ENCODE data around the gene ZP1.
"Not testable (repeated sequence)": the region's sequence is repeated elsewhere in the genome, so short reads cannot be mapped to it uniquely, and the experiment has no call there.

ZP1 gene

DNA sequence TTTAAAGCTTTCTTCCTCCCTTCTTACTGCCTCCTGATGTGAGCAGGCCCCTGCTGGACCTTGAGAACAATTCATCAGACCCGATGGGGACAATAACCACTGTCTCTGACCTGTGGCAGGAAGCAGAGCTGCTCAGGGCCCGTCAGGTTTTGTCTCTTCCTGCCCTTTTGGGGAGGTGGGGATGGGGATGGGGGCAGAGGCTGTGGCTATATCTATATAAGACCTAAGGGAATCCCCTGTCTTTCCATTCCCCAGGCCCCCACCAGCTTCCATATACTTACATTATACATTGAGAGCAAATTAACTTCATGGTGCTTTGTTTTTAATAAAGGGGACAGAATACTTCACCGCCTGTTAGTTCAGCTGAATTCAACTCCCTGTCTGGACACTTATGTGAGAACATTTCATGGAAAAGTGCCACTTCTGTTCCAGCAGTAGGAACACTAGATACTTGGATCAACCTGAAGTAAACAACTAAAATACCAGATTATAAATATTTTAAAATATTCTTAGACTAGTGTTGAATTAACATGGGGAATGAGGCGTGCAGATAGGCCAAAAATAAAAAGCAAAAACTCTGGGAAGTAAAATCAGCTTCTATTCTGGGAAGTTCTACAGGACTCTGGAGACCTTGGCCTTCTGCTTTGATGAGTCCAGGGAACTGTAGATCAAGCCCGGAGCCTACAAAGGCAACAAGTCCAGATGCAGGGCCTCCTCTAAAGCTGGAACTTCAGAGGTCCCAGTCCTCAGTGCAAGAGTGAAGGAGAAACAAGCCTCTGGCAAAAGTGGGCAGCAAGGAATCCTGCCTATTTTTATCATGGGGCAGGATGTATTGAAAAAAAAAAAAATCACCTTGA is 11.1 kb downstream of the ZP1 start:
- no peak for DNase-seq

DNA sequence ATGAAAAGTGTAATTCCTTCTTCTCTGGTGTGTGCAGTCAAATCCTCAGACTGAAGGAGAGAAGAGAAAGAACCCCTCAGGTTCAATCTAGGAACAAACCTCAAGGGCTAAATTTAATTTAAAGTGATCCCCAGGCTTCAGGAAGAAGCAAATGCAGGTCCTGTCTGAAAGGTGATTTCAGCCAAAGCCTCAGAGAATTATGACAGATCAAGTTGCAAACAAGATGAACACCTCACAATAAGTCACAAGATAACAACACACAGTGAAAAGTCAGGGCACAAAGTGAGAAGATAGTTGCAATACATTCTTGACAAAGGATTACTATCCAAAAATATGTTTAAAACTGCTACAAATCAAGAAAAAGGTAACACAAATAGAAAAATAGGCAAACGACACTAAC is 11.8 kb downstream of the ZP1 start:
- no peak for DNase-seq

DNA sequence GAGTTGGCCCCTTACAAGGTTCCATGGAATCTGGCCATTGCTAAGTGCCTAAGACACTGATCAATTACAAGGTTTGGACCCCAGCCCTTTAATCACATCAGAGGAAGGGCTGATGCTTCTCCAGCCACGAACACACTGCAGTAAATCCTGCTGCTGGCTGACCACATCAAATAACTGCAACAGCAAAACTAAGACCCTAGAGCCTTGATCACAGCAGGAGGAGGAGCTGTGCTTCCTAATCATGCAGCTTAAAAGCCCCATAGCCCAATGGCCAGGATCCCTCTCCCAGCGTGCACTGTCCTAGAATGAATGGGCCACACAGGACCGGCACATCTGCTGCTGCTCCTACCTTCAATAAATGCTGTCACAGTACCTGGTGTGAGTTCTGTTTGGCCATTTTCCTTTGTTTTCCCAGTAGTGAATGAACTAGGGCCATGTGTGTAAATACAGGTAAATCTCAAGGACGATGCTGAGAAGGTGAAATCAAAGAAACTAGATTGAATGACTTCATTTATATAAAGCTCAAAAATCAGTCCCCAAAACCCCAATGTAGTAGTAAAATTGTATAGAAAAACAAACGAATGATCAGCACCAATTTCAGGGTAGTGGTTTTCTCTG is 12.7 kb downstream of the ZP1 start:
- DNase-seq: peak; percentile 2 to 4

DNA sequence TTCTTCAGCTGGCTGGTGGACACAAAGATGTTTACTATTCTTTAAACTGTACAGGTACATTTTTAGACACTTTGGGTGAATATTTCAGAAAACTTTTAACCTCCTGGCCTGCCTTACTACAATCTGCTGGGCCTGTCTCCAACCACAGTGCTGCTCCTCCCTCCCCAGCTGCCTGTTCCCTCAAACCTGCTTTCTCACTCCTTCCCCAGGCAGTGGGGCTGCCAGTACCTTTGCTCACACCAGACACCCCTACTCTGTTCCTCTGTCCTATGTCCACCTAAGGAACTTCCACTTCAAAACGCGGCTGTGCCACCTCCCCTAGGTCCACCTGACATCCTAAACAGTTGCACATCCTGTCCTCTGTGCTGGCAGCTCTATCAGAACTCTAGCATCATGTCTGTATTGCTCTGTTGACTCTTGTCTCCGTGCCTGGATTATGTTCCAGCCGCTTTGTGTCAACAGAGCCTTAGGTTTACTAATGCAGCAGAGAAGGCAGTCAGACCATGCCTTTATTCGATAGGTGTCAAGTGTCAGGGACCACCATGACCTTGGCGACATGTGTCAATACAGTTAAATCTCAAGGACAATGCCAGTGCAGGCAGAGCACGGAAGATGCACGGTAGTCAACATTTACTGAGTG is 13.4 kb downstream of the ZP1 start:
- DNase-seq: no peak

DNA sequence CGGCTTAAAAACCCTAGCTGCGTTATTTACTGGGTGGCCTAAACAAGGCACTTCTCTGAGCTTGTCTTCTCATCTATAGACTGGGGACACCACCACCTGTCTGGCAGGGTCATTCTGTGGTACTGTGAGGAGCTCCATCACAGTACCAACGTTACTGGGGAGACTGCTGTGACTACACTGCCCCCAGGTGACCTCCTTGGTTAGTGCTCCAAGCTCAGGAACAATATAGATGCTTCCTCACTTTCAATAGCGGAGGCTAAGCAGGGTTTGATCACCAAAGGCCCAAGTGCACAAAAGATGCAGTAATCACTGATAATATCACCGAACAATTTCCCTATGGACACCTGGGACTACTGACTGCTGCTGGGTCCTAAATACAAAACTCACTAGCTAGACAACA is 20.2 kb downstream of the ZP1 start:
- DNase-seq: peak; percentile 31 to 55

DNA sequence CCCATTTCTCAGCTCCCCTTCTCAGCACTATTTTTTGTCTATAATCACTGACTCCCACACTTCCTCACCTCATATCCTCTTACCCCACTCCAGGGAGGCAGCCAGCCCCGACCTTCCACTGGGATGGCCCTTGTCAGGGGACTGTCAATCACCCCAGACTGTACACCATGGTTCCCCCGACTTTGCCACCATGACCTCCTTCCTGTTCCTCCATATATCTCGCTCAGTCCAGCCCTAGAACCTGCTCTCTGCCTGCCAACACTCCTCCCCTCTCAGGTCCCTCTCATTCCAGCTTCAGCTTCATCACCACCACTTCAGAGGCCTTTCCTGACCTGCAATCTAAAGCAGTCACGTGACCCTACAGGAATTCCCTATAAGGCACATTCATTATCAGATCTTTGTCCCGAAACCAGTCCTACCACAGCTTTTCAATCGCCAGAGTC is 22.5 kb downstream of the ZP1 start:
- DNase-seq: peak in 1 of 2 experiments; percentile 18

DNA sequence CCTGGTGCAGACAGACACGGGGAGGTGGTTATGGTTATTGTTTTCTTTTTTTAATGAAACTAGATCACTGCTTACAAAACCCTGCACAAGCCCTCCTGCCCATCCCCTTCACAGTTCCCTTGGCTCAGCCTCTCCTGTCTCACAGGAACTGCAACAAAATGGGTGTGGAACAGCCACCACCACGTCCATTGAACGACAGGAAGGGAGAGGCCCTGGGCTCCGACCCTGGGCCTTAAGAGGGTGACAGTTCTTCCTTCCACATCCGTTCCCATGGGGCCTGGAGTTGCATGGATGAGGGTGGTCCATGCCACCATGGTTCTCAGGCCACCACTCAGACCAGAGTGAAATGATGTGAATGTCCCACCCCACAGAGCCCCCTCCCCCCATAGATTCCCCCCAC is 23.4 kb downstream of the ZP1 start:
- DNase-seq: peak; percentile 3 to 11

DNA sequence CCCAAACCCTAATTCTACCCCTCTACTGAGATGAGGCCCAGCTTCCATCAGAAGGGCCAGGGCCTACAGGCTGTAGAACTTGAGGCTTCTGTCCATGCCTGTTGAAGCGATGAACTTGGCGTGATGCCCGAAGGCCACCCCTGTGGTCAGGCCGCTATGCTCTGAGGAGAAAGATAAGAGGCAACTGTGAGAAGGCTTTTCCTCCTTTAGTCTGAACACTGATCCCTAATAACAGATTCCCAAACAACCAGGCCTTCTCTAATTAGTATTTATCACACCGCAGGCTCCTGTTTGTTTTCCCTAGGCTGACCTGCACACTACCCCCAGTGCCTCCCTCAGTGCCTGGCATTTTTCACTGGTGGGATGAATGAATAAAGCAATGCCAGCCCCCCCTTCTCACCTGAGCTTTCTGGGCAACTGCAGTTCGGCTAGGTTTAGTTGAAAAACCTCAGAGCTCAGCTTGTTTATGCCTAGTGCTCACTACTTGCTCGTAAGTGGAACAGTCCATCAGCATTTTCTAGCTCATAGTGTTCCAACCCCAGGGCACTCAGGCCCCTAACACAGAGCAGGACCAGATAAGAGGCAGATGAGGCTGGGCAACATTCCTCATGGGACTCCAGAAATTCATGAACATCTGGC is 23.9 kb downstream of the ZP1 start:
- DNase-seq: peak; percentile 7 to 14

DNA sequence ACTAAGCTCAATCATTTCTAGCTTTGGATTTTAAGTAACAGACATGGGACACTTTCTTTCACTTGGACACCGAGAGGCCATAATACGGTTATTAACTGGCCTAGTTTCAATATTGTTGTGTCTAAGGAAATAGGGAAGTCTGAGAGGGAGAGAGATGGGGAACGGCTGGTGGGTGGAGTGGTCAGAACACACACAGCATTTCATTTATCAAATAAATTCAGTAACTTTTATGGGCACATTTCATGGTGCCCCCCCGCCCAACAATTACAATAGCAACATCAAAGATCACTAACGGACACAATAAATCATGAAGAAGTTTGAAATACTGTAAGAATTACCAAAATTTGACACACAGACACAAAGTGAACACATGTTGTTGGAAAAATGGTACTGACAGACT is 28.3 kb downstream of the ZP1 start:
- DNase-seq: no peak

DNA sequence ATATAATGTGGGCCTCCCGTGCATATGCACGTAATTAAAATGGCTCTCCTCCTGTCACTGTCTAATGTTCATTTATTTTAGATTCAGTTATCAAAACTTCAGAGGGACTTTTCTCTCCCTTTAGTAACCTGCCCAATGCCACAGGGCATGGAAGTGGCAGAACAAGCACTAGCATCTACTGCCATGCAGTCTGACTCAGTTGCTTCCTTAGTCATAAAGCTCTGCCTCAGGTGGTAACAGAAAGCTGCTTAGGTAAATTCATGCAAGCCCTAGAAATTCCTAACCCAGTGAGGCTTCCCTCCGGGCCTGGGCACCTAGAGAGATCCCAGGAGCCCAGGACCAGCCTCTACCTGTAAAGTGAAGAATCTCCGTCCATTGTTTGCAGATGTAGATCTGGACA is 30.2 kb downstream of the ZP1 start:
- no peak for DNase-seq

DNA sequence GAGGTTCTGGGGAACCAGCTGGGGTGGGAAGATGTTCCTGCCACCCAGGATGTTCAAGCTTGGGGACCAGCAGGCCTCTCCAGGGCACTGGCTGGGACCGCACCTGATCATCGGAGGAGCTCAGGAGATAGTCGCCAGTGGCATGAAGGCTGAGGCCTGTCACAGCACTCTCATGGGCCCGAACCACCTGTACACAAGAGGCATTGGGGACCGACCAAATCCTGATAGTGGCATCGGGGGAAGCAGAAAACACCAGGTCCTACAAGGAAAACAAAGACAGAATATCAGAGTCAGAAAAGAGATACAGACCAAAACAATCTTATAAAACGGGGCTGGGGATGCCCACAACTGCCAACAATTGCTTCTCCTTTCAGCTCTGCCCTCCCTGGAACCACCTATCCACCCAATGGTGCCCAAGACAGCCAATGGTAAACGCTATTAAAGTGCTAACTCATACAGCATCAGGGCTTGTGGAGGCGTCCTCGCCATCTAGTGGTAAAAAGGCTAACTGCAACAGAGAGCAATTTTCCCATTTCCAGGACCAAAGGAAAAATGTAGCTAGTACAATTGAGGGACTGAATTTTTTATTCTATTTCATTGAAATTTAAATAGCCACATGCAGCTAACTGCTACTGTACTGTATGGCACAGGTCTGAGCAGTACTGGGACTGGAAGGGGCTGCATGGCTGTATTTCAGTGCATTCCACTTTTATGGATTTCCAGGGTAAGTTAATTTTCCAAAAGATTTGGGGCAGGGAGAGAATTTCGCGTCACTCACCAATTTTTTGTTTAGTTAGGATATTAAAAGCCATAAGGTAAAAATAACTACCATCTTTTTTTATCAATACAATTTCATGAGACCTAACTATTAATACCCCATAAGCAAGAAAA is 31.9 kb downstream of the ZP1 start:
- DNase-seq: peak in 1 of 2 experiments; percentile 36

DNA sequence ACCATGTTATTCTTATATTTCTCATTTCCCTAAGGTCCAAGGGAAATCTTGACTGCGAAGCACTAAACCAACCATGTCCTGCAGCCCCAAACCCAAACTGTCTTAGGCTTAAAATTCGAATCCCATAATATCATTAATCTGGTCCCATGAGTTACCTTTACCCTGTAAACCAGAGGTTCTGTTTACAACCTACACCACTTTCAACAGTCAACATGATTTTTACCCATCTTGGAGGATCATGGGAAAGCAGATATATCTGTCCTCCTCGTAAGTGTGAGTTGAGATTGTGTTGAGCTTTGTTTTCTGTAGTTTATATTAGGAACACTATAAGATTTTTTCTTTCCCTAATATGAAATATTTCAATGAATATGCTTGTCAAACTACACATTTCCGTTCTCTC is 32.6 kb downstream of the ZP1 start:
- no peak for DNase-seq

DNA sequence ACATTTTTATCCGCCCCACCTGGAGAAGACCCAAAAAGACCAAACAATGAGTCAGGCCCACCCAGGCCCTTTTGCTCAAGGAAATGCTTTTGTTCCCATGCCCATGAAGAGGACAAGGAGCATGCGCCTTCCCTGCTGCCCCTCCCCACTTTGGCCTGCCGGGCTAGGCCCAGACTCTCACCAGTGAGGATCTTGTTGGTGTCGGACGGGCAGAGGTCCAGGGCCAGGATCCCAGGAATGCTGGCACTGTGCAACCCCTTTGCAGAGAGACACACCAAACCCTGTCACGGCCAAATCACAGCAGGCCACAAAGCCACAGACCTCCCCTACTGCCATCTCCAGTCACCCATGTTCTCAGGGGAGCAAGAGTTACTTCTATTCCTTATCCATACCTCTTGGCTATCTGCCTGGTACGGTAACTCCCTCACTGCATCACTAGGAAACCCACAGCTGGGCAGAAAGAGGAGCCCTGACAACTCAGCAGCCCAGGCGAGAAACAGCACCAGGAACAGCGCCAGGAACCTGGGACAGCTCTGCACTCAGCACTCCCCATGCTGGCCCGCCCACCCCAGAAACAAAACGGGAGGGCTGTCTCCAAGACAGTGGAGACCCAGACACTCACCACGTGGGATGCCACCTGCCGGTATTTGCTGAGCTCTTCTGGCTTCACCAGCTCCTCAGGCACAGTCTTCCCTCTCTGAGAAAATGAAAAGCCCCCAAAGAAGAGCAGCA is 33.5 kb downstream of the ZP1 start:
- peak in 1 of 2 experiments; percentile 14 for DNase-seq

DNA sequence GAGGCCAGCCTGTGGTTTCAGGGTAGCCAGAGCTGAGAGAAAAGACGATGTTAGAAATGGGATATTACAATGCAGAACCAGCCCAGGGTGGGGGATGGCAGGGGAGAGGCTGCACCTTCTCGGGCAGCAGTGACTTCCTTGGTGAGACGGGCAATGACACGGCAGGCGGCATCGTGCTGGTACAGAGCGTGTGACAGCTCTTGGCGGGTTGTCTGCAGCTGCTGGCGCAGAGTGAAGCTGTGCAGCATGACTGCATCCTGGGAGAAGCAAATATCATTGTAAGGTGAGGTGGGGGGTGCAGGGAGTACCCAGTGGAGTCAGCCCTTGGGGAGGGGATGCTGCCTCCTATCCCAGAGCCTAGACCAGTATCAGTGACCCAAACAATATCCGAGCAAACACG is 35.3 kb downstream of the ZP1 start:
- DNase-seq: peak in 1 of 2 experiments; percentile 9

DNA sequence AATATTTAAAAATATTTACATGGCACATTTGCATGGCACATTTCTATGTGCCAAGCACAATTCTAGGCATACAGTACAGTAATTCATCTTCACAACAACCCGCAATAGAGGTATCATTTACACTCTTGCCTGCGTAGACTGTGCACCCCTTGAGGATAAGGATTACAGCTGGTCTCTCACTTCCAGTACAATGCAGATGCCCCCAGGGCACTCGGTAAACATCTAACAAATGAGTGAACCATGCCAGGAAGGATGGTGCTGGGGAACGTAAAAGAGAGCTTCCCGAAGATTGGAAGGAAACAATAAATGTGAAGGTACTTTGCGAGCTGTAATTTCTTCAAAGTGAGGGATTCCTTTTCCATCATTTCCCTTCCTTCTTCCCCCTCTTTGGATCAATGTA is 37.7 kb downstream of the ZP1 start:
- DNase-seq: no peak

DNA sequence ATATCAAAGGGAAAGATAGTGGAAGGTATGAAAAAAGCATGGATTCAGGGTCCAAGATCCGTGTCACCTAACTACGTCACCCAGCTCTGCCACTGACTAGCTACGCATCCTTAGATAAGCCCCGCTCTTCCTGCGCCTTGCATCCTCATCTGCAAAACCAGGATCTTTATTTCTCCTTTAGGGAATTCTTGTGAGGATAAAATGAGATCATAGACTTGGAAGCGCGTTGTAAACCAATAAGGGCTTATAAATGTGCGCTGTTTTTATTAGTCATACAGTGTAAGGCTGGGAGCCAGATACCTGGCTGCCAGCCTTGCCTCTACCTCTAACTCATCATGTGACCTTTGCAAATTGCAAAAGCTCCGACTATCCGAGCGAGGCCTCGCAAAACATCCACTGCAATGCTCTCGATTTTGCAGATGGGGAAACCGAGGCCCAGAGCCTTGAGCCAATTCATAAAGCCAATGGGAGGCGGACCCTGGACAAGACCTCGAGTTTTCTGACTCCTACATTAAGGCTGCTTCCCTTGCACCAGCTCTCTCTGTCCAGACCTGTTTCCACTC is 38.3 kb downstream of the ZP1 start:
- DNase-seq: peak in 1 of 2 experiments; percentile 34

DNA sequence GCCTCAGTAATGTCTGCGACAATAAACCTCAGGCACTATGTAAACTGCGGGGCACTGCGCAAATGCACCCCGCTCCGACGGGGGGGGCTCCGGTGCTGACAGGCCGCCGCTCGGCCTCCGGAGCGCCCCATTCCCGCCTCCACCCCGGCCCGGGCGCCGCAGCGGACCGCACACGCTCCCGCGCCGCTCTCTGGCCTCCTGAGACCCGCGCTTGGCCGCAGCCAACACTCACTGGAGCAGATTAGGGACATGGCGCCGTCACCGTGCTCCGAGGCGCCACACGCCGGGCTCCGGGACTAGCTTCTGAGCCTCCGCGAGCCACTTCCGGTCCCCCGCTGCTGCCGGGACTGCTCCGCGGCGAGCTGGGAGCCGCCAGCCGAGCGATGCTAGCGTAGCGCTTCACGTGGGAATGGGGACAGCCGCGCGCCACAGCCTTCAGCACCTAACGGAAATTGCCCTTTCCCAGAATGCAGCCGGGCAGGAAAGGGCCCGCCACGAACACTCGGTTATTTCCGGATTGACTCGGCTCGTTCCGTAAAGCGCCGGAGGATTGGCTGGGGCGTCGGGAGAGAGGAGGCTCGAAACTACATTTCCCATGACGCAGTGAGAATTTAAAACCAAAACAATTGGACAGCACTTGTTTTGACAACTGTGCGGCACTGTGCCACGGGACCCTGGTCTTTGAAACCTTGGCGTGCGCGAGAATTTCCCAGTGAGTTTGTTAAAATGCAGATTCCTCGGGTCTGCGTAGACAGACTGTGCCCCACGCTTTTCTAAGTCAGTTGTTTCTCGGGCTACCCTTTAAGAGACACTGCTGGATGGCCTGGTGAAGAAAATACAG is 39.0 kb downstream of the ZP1 start, which contains the start of gene PRPF19:
Gene PRPF19 (minus strand): TSS at position 454 of the 841 bp plus-strand sequence. CDS start 203 bp downstream, at position 251.
- peak; percentile 100 for DNase-seq

DNA sequence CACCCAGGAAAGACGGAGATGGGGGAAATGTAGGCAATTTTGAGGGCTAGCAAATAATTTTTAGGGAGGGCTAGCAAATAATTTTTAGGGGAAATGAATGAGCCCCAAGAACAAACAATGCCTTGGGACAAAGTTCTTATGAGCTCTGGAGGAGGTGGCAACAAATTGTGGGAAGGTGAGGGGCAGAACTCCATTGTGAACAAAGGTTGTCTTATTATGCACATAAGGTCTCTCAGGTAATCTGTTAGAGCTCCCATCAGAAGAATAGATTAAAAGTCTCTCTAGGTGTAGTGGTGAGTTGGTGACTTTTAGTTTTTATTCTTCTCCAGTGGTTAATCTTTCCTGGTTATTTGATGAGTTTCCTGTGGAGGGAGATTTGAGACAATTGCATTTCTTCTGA is 41.5 kb downstream of the ZP1 start:
- no peak for DNase-seq

DNA sequence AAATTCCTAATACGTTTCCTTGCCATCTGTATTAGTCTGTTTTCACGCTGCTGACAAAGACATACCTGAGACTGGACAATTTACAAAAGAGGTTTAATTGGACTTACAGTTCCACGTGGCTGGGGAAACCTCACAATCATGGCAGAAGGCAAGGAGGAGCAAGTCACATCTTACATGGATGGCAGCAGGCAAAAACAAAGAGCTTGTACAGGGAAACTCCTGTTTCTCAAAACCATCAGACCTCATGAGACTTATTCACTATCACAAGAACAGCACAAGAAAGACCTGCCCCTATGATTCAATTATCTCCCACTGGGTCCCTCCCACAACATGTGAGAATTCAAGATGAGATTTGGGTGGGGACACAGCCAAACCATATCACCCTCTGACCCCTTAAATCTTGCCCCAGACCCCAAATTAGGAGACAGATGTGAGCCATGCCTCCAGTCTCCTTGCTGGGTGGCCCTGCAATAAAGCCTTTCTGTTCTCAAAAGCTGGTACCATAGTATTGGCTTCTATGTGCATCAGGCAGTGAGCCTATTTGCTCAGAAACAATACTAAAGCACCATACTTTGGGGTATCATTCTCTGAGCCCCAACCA is 42.4 kb downstream of the ZP1 start:
- DNase-seq: not testable (repeated sequence)

DNA sequence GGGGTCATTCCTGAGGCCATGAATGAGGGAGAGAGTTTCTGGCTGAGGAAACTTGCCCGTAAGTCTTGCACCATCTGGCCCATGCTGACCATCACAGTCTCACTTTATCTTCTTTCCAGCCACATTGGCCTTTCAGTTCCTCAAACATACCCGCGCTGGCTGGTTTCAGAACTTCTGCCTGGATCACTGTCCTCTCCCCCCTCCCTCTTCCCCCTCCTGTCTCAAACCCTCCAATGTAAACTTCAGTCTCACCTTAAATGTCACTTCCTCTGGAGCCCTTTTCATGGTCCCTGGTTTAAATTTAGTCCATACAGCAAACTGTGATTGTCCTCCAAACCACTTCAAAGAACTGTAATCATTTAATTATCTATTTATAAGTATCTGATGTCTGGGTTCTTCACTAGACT is 42.9 kb downstream of the ZP1 start:
- no peak for DNase-seq

All from activated T-cell treated with anti-CD3 and anti-CD28 coated beads, Interleukin-2, amount 50 U/mL, for 48 hours (primary cell).